Sigmoid colon (tissue), 4 donors: ENCODE measurements around the gene MAGI2.

ENCODE experiments used
- POLR2AphosphoS5 ChIP-seq, 4 donors: sonication (generic); formaldehyde crosslinking; IDR thresholded peaks; one replicate each; pipeline ENCODE4 v1.6.1; 2017; ENCODE audit warnings: antibody characterized with exemption in 4 of 4
- TF ChIP-seq, protein P1 (sequence below), 4 experiments: fragments of 450-650 bp in 3 of 4; fragments of 200-600 bp in 1 of 4; IDR thresholded peaks; one replicate each; pipeline ENCODE4 v1.5.1; 2016 to 2019; ENCODE audit warnings: antibody characterized with exemption in 4 of 4, mild to moderate bottlenecking in 3 of 4, moderate library complexity in 2 of 4

DNA sequence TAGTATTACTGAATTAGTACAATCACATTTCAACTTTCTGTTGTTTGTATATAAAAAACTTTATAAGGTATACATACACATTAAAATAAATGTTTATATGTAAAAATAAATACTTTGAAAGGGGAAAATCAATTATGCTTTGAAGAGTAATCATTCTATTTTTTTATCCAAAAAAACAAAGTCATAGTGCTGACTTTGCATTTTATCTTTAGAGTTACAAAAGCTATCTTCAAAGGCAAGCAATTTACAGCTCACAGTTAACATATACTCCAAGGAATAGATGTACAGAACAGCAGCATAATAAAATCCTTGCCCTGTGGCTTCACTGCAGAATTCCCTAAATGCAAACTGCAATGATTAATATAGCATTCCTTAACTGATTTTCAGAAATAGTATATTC lies 53.2 kb downstream of the MAGI2 start:
- TF ChIP-seq POLR2AphosphoS5 (IDR thresholded peaks at IDR 0.05), result no peak
- TF ChIP-seq, protein P1, sequence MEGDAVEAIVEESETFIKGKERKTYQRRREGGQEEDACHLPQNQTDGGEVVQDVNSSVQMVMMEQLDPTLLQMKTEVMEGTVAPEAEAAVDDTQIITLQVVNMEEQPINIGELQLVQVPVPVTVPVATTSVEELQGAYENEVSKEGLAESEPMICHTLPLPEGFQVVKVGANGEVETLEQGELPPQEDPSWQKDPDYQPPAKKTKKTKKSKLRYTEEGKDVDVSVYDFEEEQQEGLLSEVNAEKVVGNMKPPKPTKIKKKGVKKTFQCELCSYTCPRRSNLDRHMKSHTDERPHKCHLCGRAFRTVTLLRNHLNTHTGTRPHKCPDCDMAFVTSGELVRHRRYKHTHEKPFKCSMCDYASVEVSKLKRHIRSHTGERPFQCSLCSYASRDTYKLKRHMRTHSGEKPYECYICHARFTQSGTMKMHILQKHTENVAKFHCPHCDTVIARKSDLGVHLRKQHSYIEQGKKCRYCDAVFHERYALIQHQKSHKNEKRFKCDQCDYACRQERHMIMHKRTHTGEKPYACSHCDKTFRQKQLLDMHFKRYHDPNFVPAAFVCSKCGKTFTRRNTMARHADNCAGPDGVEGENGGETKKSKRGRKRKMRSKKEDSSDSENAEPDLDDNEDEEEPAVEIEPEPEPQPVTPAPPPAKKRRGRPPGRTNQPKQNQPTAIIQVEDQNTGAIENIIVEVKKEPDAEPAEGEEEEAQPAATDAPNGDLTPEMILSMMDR (IDR thresholded peaks at IDR 0.05), result no peak
